ENCODE results near the gene CRTC2.

CRTC2 gene

GRCh38 chr1:153956997-153957715, 1.3 kb downstream of the CRTC2 start:
- no peak for TF ChIP-seq POLR2AphosphoS5 (IDR thresholded peaks at IDR 0.05; ENCODE audit: low read depth, low read length)
- no peak for TF ChIP-seq TAF1 (IDR thresholded peaks at IDR 0.05; ENCODE audit: borderline replicate concordance, insufficient read depth, low read length)
- TF ChIP-seq REST (IDR thresholded peaks at IDR 0.05; ENCODE audit: insufficient read depth in 1 of 2, low read depth in 2 of 2, low read length in 2 of 2), result no peak
- no peak for TF ChIP-seq SIN3A (IDR thresholded peaks at IDR 0.05; ENCODE audit: borderline replicate concordance, insufficient read depth, low read length)
- TF ChIP-seq FOXP2 (optimal IDR thresholded peaks at IDR 0.05; ENCODE audit: borderline replicate concordance, extremely low read depth, extremely low read length, insufficient read depth), result no peak

GRCh38 chr1:153954826-153955225, 3.6 kb downstream of the CRTC2 start:
- TF ChIP-seq REST (IDR thresholded peaks at IDR 0.05; ENCODE audit: insufficient read depth in 1 of 2, low read depth in 2 of 2, low read length in 2 of 2) (no peak), FOXP2 (optimal IDR thresholded peaks at IDR 0.05; ENCODE audit: borderline replicate concordance, extremely low read depth, extremely low read length, insufficient read depth) (no peak), POLR2AphosphoS5 (IDR thresholded peaks at IDR 0.05; ENCODE audit: low read depth, low read length) (no peak), TAF1 (IDR thresholded peaks at IDR 0.05; ENCODE audit: borderline replicate concordance, insufficient read depth, low read length) (no peak), SIN3A (IDR thresholded peaks at IDR 0.05; ENCODE audit: borderline replicate concordance, insufficient read depth, low read length) (no peak)

GRCh38 chr1:153953859-153954365, 4.5 kb downstream of the CRTC2 start:
- TF ChIP-seq REST (IDR thresholded peaks at IDR 0.05; ENCODE audit: insufficient read depth in 1 of 2, low read depth in 2 of 2, low read length in 2 of 2) (no peak), POLR2AphosphoS5 (IDR thresholded peaks at IDR 0.05; ENCODE audit: low read depth, low read length) (no peak), FOXP2 (optimal IDR thresholded peaks at IDR 0.05; ENCODE audit: borderline replicate concordance, extremely low read depth, extremely low read length, insufficient read depth) (no peak), SIN3A (IDR thresholded peaks at IDR 0.05; ENCODE audit: borderline replicate concordance, insufficient read depth, low read length) (no peak), TAF1 (IDR thresholded peaks at IDR 0.05; ENCODE audit: borderline replicate concordance, insufficient read depth, low read length) (no peak)

- TF ChIP-seq POLR2AphosphoS5 (IDR thresholded peaks at IDR 0.05; ENCODE audit: low read depth, low read length) (no peak), REST (IDR thresholded peaks at IDR 0.05; ENCODE audit: insufficient read depth in 1 of 2, low read depth in 2 of 2, low read length in 2 of 2) (no peak), SIN3A (IDR thresholded peaks at IDR 0.05; ENCODE audit: borderline replicate concordance, insufficient read depth, low read length) (no peak), FOXP2 (optimal IDR thresholded peaks at IDR 0.05; ENCODE audit: borderline replicate concordance, extremely low read depth, extremely low read length, insufficient read depth) (no peak), TAF1 (IDR thresholded peaks at IDR 0.05; ENCODE audit: borderline replicate concordance, insufficient read depth, low read length) (no peak)
Measured at GRCh38 chr1:153951801-153952200, 6.6 kb downstream of the CRTC2 start.
